Measurements from ENCODE around the gene FAM78A.

- TF ChIP-seq TAF1 (IDR thresholded peaks at IDR 0.05; ENCODE audit: low read depth, low read length) (no peak), POLR2A (IDR thresholded peaks at IDR 0.05; ENCODE audit: low read depth, low read length) (no peak), POLR2AphosphoS5 (IDR thresholded peaks at IDR 0.05; ENCODE audit: low read depth, low read length) (no peak), PAX5 (IDR thresholded peaks at IDR 0.05; ENCODE audit: insufficient read depth, low read length, severe bottlenecking) (no peak)
Measured at GRCh38 chr9:131284856-131285255, 8.5 kb upstream of the FAM78A start.

All from GM12891 (cell line).